NCI-H1436 treated with DMSO at 0.1 percent for 48 hours (cell line): Measurements from ENCODE around the gene GDPGP1.

Experiments
- DNase-seq: peaks from one replicate; lab custom pipeline; 2025; lab: John Stamatoyannopoulos, UW

Gene GDPGP1

GRCh38 chr15:90203922-90204321, 30.1 kb upstream of the GDPGP1 start:
- DNase-seq, result no peak

- DNase-seq, result no peak
These were observed 28.8 kb upstream of the GDPGP1 start for GRCh38 chr15:90205050-90205848.

GRCh38 chr15:90205886-90206285, 28.1 kb upstream of the GDPGP1 start:
- DNase-seq, result no peak

- DNase-seq, result no peak
These were observed 26.8 kb upstream of the GDPGP1 start for GRCh38 chr15:90207252-90207651.

- no peak for DNase-seq
These were observed 25.7 kb upstream of the GDPGP1 start for GRCh38 chr15:90208356-90208755.

- DNase-seq, result no peak
These were observed 24.4 kb upstream of the GDPGP1 start for GRCh38 chr15:90209591-90209990.

- DNase-seq, result no peak
These were observed 23.4 kb upstream of the GDPGP1 start for GRCh38 chr15:90210593-90210992.

GRCh38 chr15:90211009-90211408, 23.0 kb upstream of the GDPGP1 start:
- DNase-seq, result no peak

- DNase-seq, result no peak
These were observed 22.4 kb upstream of the GDPGP1 start for GRCh38 chr15:90211440-90212143.

GRCh38 chr15:90212221-90213098, 21.5 kb upstream of the GDPGP1 start:
- DNase-seq, result no peak

GRCh38 chr15:90213122-90213817, 20.7 kb upstream of the GDPGP1 start:
- no peak for DNase-seq

- DNase-seq, result no peak
These were observed 20.2 kb upstream of the GDPGP1 start for GRCh38 chr15:90213818-90214204.

GRCh38 chr15:90214553-90215196, 19.3 kb upstream of the GDPGP1 start:
- no peak for DNase-seq

- DNase-seq, result no peak
These were observed 16.2 kb upstream of the GDPGP1 start for GRCh38 chr15:90217671-90218394.

GRCh38 chr15:90219421-90220141, 14.4 kb upstream of the GDPGP1 start:
- DNase-seq, result no peak

GRCh38 chr15:90221246-90221900, 12.6 kb upstream of the GDPGP1 start:
- no peak for DNase-seq

- DNase-seq, result no peak
These were observed 11.5 kb upstream of the GDPGP1 start for GRCh38 chr15:90222547-90222946.

- DNase-seq, result no peak
These were observed 10.4 kb upstream of the GDPGP1 start for GRCh38 chr15:90223441-90224165.

- no peak for DNase-seq
These were observed 9.0 kb upstream of the GDPGP1 start for GRCh38 chr15:90225047-90225446.
